ENCODE measurements around the gene RAMP2. TPM values are rescaled to one million over a fixed set of nuclear protein-coding genes. Genes with fewer than 3 reads are reported as not detected.
A peak's percentile ranks its signal among the peaks of the same experiment; 100 is the strongest.

RAMP2 gene
- total RNA-seq, 1 donor from 2014 or later: 0.51 TPM

- H3K36me3 Mint-ChIP-seq: peaks cover 8% of the 10 kb centered on the region
- H3K4me3 Mint-ChIP-seq: peak overlapping the region; percentile 100
- H3K27me3 Mint-ChIP-seq (ENCODE audit: insufficient read depth, low read depth): peaks cover 11% of the 10 kb centered on the region
- Histone ChIP-seq H3K79me2 (ENCODE audit: low read depth) (peaks cover 12% of the 10 kb centered on the region), H3K9me3 (ENCODE audit: low read depth) (no peaks in the 10 kb centered on the region), H3K4me3 (no peak overlapping the region), H3K27me3 (peaks cover 7% of the 10 kb centered on the region), H2AFZ (replicated peaks) (no peak overlapping the region), H3K4me2 (no peak overlapping the region), H3K9ac (no peak overlapping the region), H3K27ac (no peak overlapping the region), H4K20me1 (ENCODE audit: low read depth) (peaks cover 18% of the 10 kb centered on the region), H3K4me1 (no peaks in the 10 kb centered on the region), H3F3A (ENCODE audit: low read depth) (peaks cover 26% of the 10 kb centered on the region), H3K36me3 (no peaks in the 10 kb centered on the region)
- no peaks in the 10 kb centered on the region for H3K9me3 Mint-ChIP-seq
- no peak overlapping the region for H3K27ac Mint-ChIP-seq
- TF ChIP-seq EZH2phosphoT487 (IDR thresholded peaks at IDR 0.05) (no peak), EZH2 (IDR thresholded peaks at IDR 0.05) (no peak)
- TF ChIP-seq, protein P1, sequence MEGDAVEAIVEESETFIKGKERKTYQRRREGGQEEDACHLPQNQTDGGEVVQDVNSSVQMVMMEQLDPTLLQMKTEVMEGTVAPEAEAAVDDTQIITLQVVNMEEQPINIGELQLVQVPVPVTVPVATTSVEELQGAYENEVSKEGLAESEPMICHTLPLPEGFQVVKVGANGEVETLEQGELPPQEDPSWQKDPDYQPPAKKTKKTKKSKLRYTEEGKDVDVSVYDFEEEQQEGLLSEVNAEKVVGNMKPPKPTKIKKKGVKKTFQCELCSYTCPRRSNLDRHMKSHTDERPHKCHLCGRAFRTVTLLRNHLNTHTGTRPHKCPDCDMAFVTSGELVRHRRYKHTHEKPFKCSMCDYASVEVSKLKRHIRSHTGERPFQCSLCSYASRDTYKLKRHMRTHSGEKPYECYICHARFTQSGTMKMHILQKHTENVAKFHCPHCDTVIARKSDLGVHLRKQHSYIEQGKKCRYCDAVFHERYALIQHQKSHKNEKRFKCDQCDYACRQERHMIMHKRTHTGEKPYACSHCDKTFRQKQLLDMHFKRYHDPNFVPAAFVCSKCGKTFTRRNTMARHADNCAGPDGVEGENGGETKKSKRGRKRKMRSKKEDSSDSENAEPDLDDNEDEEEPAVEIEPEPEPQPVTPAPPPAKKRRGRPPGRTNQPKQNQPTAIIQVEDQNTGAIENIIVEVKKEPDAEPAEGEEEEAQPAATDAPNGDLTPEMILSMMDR (IDR thresholded peaks at IDR 0.05): no peak
- no peak for DNase-seq (ENCODE audit: low spot score)
- H3K4me1 Mint-ChIP-seq: peaks cover 37% of the 10 kb centered on the region
These were observed 14.6 kb downstream of the RAMP2 start for GRCh38 chr17:42775534-42776098.

DNA sequence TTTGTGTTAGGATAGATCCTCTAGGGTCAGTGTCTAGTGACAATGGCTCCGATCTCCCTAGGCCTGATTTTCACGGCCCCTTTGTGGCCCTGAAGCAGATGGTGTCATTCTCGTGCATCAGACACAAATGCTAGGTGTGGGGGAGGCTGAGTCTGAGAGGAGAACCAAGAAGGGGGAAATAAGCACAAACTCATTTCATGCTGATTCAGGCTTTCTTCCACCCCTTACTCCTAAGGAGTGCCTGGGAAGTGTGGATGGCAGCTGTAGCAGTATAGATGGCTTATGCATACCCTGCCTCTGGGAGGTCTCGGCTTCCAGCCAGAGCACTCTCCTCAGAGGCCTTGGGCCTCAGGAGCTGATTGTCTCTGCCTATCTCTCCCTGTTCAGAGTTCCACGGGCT is 17.5 kb downstream of the RAMP2 start:
- Histone ChIP-seq H3K4me2 (no peak overlapping the region), H3K9me3 (ENCODE audit: low read depth) (no peaks in the 10 kb centered on the region), H3K79me2 (ENCODE audit: low read depth) (peaks cover 12% of the 10 kb centered on the region), H3K27ac (no peak overlapping the region), H3K27me3 (peaks cover 36% of the 10 kb centered on the region), H2AFZ (replicated peaks) (no peak overlapping the region), H3K4me3 (no peak overlapping the region), H3K4me1 (no peaks in the 10 kb centered on the region), H3F3A (ENCODE audit: low read depth) (peaks cover 28% of the 10 kb centered on the region), H3K9ac (no peak overlapping the region), H4K20me1 (ENCODE audit: low read depth) (peaks cover 18% of the 10 kb centered on the region), H3K36me3 (no peaks in the 10 kb centered on the region)
- Mint-ChIP-seq H3K4me3 (no peak overlapping the region), H3K9me3 (no peaks in the 10 kb centered on the region), H3K27me3 (ENCODE audit: insufficient read depth, low read depth) (peaks cover 25% of the 10 kb centered on the region), H3K36me3 (peaks cover 8% of the 10 kb centered on the region), H3K27ac (no peak overlapping the region), H3K4me1 (peaks cover 28% of the 10 kb centered on the region)
- no peak for DNase-seq (ENCODE audit: low spot score)
- TF ChIP-seq, protein P1 (IDR thresholded peaks at IDR 0.05): no peak
- TF ChIP-seq EZH2phosphoT487 (IDR thresholded peaks at IDR 0.05) (no peak), EZH2 (IDR thresholded peaks at IDR 0.05) (no peak)

DNA sequence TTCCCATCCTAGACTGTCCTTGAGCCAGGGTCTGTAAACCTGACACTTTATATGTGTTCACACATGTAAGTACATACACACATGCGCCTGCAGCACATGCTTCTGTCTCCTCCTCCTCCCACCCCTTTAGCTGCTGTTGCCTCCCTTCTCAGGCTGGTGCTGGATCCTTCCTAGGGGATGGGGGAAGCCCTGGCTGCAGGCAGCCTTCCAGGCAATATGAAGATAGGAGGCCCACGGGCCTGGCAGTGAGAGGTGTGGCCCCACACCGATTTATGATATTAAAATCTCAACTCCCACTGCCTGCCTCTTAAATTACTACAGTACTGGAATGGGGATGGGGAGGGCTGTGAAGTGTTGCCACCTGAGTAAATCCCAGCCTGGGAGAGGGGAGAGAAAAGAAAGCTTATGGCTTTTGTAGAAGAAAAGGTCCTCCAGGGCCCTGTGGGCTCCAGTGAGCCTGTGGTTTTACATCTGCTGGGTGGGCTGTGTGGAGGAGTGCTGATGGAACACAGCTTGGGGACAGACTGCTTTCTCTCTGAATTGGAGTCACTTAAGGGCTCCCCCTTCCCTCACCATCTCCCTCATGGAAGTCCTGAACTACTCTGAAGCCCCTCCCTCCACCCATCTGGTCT is 18.4 kb downstream of the RAMP2 start:
- H3K27me3 ChIP-seq: peaks cover 39% of the 10 kb centered on the region
- no peaks in the 10 kb centered on the region for H3K4me1 ChIP-seq
- no peak overlapping the region for H3K4me3 ChIP-seq
- Mint-ChIP-seq H3K27me3 (ENCODE audit: insufficient read depth, low read depth) (peaks cover 25% of the 10 kb centered on the region), H3K9me3 (no peaks in the 10 kb centered on the region), H3K36me3 (peaks cover 8% of the 10 kb centered on the region), H3K27ac (no peak overlapping the region), H3K4me1 (peaks cover 19% of the 10 kb centered on the region), H3K4me3 (peak overlapping the region; percentile 75)
- peaks cover 28% of the 10 kb centered on the region for H3F3A ChIP-seq (ENCODE audit: low read depth)
- peaks cover 3% of the 10 kb centered on the region for H3K79me2 ChIP-seq (ENCODE audit: low read depth)
- H3K9ac ChIP-seq: no peak overlapping the region
- no peak overlapping the region for H3K27ac ChIP-seq
- H4K20me1 ChIP-seq (ENCODE audit: low read depth): peaks cover 18% of the 10 kb centered on the region
- no peaks in the 10 kb centered on the region for H3K9me3 ChIP-seq (ENCODE audit: low read depth)
- H3K4me2 ChIP-seq: no peak overlapping the region
- no peak for DNase-seq (ENCODE audit: low spot score)
- H3K36me3 ChIP-seq: no peaks in the 10 kb centered on the region
- TF ChIP-seq EZH2 (IDR thresholded peaks at IDR 0.05): no peak
- TF ChIP-seq, protein P1 (IDR thresholded peaks at IDR 0.05): no peak
- TF ChIP-seq EZH2phosphoT487 (IDR thresholded peaks at IDR 0.05): no peak
- H2AFZ ChIP-seq (replicated peaks): no peak overlapping the region

Data from neural progenitor cell (in vitro differentiated cells).